COLO668 (cell line): ENCODE results near the gene LIX1L.

Experiments used
- DNase-seq: peaks from one replicate; lab custom pipeline; 2025; ENCODE audit not compliant: unreplicated experiment; lab: John Stamatoyannopoulos, UW

The LIX1L gene

DNA sequence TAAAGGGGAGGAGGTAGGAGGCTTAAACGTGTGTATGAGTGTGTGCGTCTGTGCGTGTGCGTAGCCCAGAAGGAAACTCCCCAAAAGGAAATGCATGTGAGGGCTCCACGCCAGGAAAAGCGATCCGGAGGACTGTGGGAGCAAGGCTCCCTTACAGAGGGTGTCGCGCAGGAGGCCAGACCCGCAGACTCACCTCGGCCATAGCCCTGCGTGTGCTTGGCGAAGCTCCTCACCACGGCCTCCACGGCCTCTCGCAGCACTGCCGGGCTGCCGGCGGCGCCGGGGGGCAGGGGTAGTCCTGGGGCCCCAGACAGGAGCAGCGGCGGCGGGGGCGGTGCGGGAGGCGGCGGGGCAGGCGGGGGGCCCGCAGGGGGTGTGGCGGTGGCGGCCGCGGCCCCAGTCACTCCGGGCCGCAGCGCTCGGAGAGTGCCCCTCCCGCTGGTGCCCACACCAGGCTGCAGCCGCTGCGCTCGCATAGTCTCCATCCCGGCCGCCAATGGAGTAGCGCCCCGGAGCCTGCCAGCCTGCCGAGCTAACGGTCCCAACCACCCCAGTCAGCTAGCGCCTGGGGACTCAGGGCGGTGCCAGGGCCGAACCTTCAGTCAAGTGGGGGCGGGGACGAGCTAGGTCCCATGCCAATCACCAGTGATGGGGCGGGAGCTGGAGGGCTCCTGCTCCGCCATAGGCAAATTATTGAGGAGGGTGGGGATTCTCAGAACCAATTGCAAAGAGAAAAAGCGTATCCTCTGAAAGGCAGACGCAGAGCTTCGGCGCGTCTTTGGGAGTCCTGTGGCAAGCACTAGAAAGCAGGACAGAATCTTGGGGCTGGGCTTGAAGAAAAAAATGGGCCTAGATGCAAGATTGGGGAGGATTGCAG is at the start of gene LIX1L:
Gene LIX1L, minus strand, starts transcription at position 575 of the 877 bp plus-strand sequence. Its CDS starts 90 bp downstream, at position 485.
- DNase-seq = peak; percentile 96

- no peak for DNase-seq
These were observed 43.9 kb upstream of the LIX1L start for GRCh38 chr1:146001709-146002108.

- peak; percentile 47 for DNase-seq
These were observed 41.7 kb upstream of the LIX1L start for GRCh38 chr1:145999321-146000024.

DNA sequence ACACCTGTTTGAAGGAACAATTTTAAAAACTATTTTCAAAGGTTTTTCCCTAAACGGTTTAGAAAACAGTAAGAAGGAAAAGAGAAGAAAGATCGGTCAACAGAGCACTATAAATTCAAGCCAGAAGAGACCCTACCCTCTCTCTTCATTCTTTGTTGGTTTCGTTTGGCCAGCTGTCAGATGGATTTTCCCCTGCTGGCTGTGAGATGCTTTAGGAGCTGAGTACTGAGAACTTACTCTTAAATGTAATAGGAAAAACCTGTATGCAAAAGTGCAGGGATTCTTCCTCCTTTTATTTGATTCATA is 39.9 kb upstream of the LIX1L start:
- peak; percentile 24 for DNase-seq

- DNase-seq = peak; percentile 32
These were observed 39.4 kb upstream of the LIX1L start for GRCh38 chr1:145997016-145997717.

GRCh38 chr1:145996433-145997015 is 38.7 kb upstream of the LIX1L start, which contains the start of gene TXNIP:
Gene TXNIP, minus strand, starts transcription at chr1:145996579. Its CDS starts 313 bp downstream, at chr1:145996266.
- DNase-seq = peak; percentile 99

- DNase-seq = peak; percentile 30
These were observed 38.2 kb upstream of the LIX1L start for GRCh38 chr1:145995964-145996432.

DNA sequence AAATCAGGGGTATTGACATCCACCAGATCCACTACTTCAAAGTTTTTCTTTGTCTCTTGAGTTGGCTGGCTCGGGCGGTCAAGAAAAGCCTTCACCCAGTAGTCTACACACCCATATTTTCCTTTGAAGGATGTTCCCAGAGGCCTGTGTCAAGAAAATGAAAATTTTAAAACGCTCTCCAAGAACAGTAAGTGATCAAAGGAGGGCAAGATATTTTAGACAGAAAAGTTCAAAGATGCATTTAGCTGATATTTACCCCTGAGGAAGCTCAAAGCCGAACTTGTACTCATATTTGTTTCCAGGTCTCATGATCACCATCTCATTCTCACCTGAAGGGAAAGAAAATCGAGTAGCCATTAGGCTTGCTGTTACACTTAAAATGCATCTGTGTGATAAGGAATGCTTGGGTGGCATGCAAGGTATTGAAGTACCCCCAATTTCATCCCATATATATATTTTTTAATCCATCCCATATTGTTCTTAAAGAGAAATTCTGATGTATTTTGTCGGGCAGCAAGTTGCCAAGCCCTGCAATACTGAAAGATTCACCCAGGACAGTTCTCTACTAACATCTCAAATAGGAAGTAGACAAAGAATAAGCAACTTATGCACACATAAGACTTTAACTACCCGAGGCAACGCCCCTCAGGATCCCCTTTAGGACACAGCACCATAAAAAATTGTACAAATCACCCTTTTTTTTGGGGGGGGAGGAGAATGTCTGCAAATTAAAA is 37.5 kb upstream of the LIX1L start:
- no peak for DNase-seq

GRCh38 chr1:145994391-145995120 is 36.7 kb upstream of the LIX1L start:
- DNase-seq = no peak

DNA sequence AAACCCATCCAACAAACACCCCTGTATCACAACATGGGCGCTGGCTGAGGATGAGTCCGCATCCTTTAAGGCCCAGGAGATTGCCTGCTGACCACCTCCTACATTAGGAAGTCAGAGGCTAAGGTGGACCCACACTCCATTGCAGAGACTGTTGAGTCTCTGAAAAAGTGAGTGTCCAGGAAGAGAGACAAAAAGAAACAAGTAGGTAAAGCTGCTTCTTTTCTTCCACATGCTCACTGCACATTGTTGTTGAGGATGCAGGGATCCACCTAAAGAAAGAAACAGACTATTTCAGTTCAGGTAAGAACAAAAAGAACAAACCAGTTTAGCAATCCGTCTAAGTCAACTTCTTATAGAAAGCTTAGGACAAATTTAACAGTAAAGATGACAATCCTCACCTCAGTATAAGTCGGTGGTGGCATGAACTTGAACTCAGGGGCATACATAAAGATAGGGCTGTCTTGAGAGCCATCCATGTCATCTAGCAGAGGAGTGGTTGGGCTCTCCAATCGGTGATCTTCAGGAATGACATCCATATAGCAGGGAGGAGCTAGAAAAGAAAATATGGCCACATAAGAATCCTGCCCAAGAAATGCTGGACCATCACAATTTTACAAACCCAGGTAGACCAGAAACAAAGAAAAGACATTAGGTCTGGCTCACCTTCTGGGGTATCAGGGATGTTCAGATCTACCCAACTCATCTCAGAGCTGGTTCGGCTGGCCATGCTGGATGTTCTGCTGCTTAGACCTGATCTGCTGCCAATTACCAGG is 36.0 kb upstream of the LIX1L start:
- DNase-seq = no peak

GRCh38 chr1:145992958-145993617 is 35.3 kb upstream of the LIX1L start:
- DNase-seq = no peak

DNA sequence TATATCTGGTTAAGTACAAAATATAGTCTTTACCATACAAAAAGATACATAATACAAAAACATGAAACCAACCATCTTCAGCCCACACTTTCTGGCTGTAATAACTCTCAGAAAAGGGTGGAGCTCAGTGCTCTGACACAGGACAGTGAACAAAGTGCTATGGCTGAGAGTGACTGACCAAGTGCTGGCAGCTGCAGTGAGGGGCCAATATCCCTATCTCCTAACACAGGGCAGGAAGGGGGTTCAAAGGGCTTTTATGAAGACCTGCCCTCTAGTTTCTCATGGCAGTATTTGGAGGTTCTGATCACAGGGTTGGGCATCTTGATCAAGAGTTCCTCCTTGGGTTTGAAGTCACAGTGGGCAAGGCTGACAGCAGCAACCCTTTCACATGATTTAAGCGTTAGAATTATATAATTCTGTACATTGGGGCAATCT is 34.7 kb upstream of the LIX1L start:
- no peak for DNase-seq

DNA sequence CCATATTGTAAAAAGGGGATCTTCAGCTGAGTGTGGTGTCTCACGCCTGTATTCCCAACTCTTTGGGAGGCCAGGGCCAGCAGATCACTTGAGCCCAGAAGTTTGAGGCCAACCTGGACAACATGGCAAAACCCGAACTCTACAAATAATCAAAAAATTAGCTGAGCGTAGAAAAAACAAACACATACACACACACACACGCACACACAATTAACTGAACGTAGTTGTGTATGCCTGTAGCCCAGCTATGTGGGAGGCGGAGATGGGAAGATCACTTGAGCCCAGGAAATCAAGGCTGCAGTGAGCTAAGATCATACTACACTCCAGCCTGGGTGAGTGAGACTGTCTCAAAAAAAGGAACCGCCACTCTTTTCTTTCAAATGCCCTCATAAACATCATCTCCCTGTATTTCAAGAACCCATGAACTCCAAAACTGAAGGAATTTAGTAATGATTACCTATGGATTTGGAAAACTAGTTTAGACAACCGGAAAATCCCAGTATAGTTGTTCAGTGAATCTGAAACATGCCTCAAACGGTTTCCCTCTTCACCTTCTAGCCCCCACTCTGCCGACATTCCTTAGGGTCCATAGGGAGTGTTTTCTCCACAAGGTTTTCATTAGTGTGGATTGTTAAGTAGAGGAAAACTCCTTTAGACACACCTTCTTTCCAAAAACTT is 34.1 kb upstream of the LIX1L start:
- no peak for DNase-seq

GRCh38 chr1:145990249-145990855 is 32.5 kb upstream of the LIX1L start:
- DNase-seq = peak; percentile 20

DNA sequence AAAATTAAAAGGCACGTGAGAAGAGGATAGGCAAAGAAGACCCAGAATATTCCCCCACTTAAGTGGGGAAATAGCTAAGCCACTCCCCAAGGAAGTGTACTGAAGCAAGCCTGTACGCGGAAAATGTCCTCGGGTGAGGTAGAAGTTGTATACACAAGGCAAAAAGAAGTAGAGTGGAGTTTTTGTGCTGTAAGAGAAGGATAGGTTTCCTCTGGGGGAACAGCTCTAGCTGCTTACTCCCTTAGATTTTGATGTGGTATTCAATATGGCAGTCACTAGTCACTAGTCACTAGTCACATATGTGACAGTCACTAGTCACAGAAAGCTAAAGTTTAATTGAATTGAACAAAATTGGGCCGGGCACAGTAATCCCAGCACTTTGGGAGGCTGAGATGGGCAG is 31.0 kb upstream of the LIX1L start:
- no peak for DNase-seq

GRCh38 chr1:145987926-145988325 is 30.1 kb upstream of the LIX1L start:
- no peak for DNase-seq

DNA sequence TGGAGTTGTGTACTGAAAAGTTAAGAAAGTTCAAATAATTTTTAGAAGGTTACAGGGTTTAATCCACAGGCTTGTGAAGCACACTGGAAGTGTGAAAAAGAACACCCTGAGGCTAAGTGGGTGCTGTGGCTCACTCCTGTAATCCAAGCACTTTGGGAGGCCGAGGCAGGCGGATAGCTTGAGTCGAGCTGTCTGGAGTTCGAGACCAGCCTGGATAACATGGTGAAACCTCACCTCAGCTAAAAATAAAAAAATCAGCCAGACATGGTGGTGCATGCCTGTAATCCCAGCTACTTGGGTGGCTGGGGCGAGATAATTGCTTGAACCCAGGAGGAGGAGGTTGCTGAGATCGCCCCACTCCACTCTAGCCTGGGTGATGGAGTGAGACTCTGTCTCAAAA is 28.7 kb upstream of the LIX1L start:
- no peak for DNase-seq
